ENCODE data around the gene HRCT1. TPM values are rescaled to one million over a fixed set of nuclear protein-coding genes. Genes with fewer than 3 reads are reported as not detected.

The HRCT1 gene
- total RNA-seq, 1 experiment from 2014 or later: not detected

- Mint-ChIP-seq H3K4me1 (peaks cover 6% of the 10 kb centered on the region in 2 experiments), H3K9me3 (no peaks in the 10 kb centered on the region), H3K36me3 (ENCODE audit: insufficient read depth in 1 of 3, low read depth in 3 of 3) (no peaks in the 10 kb centered on the region), H3K4me3 (no peak overlapping the region), H3K27ac (no peak overlapping the region), H3K27me3 (ENCODE audit: low read depth) (peaks cover 42% of the 10 kb centered on the region)
- H3K27me3 ChIP-seq (ENCODE audit: insufficient read depth, low read length): no peaks in the 10 kb centered on the region
- H4K20me1 ChIP-seq (ENCODE audit: control insufficient read depth, insufficient read depth, insufficient read length): no peaks in the 10 kb centered on the region
- DNase-seq: no peak
- no peak overlapping the region for H2BK15ac ChIP-seq (ENCODE audit: low read depth, low read length)
- H3K56ac ChIP-seq (ENCODE audit: insufficient read length, low read depth, low read length): no peak overlapping the region
- no peak overlapping the region for H2AFZ ChIP-seq (ENCODE audit: low read length)
- H2AK5ac ChIP-seq (ENCODE audit: insufficient read length, low read length): no peak overlapping the region
- no peak overlapping the region for H4K91ac ChIP-seq (ENCODE audit: insufficient read length, low read depth, low read length)
- H4K8ac ChIP-seq (replicated peaks; ENCODE audit: insufficient read length, low read depth, low read length): no peak overlapping the region
- no peak overlapping the region for H2BK5ac ChIP-seq (ENCODE audit: insufficient read length, low read length)
- H3K27ac ChIP-seq (ENCODE audit: insufficient read length, low read depth, low read length): no peak overlapping the region
- H3K23me2 ChIP-seq (ENCODE audit: insufficient read length, low read depth, low read length, poor library complexity, severe bottlenecking): no peaks in the 10 kb centered on the region
- H3K79me1 ChIP-seq (ENCODE audit: insufficient read depth, low read depth, low read length, poor library complexity, severe bottlenecking): no peaks in the 10 kb centered on the region
- no CpG with 5 or more reads among the region's 16 CpGs for WGBS (ENCODE audit: extremely low coverage, insufficient read length, low lambda C conversion rate)
- H3K18ac ChIP-seq (ENCODE audit: insufficient read length, low read depth, low read length): no peak overlapping the region
- H2BK120ac ChIP-seq (ENCODE audit: low read depth, low read length, poor library complexity, severe bottlenecking): no peak overlapping the region
- no peak overlapping the region for H3K9ac ChIP-seq (ENCODE audit: extremely low read depth, insufficient read length, low read length)
- TF ChIP-seq CTCF (conservative IDR thresholded peaks at IDR 0.05): no peak
- H3K14ac ChIP-seq (ENCODE audit: insufficient read depth, low read length): no peak overlapping the region
- H2BK20ac ChIP-seq (ENCODE audit: low read depth, low read length, poor library complexity, severe bottlenecking): no peak overlapping the region
- H3K4me2 ChIP-seq (ENCODE audit: insufficient read depth, insufficient read length, low read length): no peak overlapping the region
- no peaks in the 10 kb centered on the region for H3K4me1 ChIP-seq (ENCODE audit: insufficient read depth, low read length)
- no peak overlapping the region for H3K23ac ChIP-seq (ENCODE audit: insufficient read length, low read depth, low read length)
- H3K9me3 ChIP-seq (ENCODE audit: control insufficient read depth, low read depth, low read length): no peaks in the 10 kb centered on the region
- H2BK12ac ChIP-seq (ENCODE audit: insufficient read length, low read depth, low read length): no peak overlapping the region
- H3K4ac ChIP-seq (ENCODE audit: low read depth, low read length): no peak overlapping the region
- no peaks in the 10 kb centered on the region for H3K79me2 ChIP-seq (ENCODE audit: insufficient read depth, low read length)
- H3T11ph ChIP-seq (ENCODE audit: low read length): no peak overlapping the region
- no peak overlapping the region for H4K5ac ChIP-seq (ENCODE audit: insufficient read length, low read depth, low read length)
Observed at GRCh38 chr9:35859310-35859989, 46.6 kb upstream of the HRCT1 start.

Measured in H9 (cell line).